ENCODE data around the gene ZNF654. TPM values are rescaled to one million over a fixed set of nuclear protein-coding genes. Genes with fewer than 3 reads are reported as not detected.

Gene ZNF654
- total RNA-seq, 1 experiment from 2014 or later: 12.4 TPM

DNA sequence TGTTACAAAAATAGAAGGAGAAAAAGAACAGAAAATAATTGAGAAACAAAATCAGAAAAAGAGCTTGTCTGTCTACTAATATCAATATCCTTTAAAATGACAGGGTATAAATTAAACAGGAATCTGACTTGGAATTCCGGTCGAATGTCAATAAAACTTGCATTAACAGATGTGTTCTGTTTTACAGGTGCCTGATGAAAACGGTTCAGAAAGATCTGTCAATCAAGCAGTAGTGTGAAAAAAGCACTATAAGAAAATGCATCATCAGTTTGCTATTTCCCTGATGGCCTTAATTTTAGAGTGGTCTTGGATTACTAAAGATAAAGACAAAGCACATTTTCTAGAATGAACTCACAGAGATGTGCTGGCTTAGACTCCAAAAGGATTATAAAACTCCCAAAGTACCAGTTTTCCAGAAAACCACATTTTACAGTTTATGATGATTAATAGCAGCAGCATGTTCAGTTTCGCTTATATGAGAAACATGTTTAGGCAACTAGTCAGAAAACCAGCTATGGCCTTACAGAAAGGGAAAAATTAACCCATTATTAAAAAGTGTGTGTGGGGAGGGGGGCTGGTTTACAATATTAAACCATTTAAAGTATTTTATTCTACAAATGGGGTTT, 82.5 kb downstream of the ZNF654 start:
- Mint-ChIP-seq H3K27me3 (ENCODE audit: insufficient read depth, unreplicated experiment) (no peaks in the 10 kb centered on the region), H3K27ac (ENCODE audit: low read depth, unreplicated experiment) (peak overlapping the region; percentile 39), H3K4me3 (ENCODE audit: unreplicated experiment) (no peak overlapping the region), H3K9me3 (ENCODE audit: unreplicated experiment) (no peaks in the 10 kb centered on the region), H3K36me3 (ENCODE audit: insufficient read depth, unreplicated experiment) (peaks cover 44% of the 10 kb centered on the region), H3K4me1 (ENCODE audit: insufficient read depth, unreplicated experiment) (peaks cover 12% of the 10 kb centered on the region)
- peak; percentile 31 for DNase-seq (ENCODE audit: unreplicated experiment)
- TF ChIP-seq, protein P1, sequence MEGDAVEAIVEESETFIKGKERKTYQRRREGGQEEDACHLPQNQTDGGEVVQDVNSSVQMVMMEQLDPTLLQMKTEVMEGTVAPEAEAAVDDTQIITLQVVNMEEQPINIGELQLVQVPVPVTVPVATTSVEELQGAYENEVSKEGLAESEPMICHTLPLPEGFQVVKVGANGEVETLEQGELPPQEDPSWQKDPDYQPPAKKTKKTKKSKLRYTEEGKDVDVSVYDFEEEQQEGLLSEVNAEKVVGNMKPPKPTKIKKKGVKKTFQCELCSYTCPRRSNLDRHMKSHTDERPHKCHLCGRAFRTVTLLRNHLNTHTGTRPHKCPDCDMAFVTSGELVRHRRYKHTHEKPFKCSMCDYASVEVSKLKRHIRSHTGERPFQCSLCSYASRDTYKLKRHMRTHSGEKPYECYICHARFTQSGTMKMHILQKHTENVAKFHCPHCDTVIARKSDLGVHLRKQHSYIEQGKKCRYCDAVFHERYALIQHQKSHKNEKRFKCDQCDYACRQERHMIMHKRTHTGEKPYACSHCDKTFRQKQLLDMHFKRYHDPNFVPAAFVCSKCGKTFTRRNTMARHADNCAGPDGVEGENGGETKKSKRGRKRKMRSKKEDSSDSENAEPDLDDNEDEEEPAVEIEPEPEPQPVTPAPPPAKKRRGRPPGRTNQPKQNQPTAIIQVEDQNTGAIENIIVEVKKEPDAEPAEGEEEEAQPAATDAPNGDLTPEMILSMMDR (IDR thresholded peaks at IDR 0.05; ENCODE audit: unreplicated experiment): no peak
- no TSS peak for BruUV-seq (replicated peaks)
- ChIA-PET CTCF (no interaction called here), POLR2A (interaction anchor here (0.9 to 1.5 kb wide), 5 partner anchors 9 to 82 kb away, joined by 3 to 15 read pairs (median 6); partner anchors contain the start of genes C3orf38, CGGBP1 and ZNF654)
- intact Hi-C loops (cut with micrococcal nuclease): no loop called here

DNA sequence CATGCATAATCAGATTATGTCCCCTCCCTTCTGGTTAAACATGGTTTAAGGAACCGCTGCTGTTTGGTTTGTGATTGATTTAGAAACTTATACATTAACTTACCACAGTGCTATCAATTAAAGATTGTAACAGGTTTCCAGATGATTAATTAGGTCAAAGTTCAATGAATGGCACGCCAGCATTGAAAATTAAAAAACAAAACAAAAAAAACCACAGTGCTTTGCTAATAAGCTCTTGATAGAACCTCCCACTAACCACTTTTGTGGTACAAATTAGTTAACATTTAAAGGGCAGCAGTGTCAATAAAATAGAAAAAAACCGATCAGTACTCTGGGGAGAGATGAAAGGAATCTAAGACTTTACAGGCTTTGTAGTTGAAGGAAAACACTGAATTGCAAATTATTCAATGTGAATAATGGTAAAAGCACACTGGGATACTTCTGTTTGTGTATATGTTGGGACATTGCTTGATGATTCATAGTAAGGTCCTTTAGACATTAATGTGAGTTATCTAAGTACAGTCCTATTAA, 83.1 kb downstream of the ZNF654 start:
- DNase-seq (ENCODE audit: unreplicated experiment): peak; percentile 36
- H3K4me1 Mint-ChIP-seq (ENCODE audit: insufficient read depth, unreplicated experiment): peaks cover 17% of the 10 kb centered on the region
- TF ChIP-seq, protein P1 (IDR thresholded peaks at IDR 0.05; ENCODE audit: unreplicated experiment): no peak

GRCh38 chr3:88147261-88147660, 88.2 kb downstream of the ZNF654 start:
- H3K4me3 Mint-ChIP-seq (ENCODE audit: unreplicated experiment): no peak overlapping the region
- ChIA-PET CTCF (interaction anchor here (0.5 kb wide), 1 partner anchor 34 kb away, joined by 6 read pairs; no protein-coding TSS in a partner anchor), POLR2A (interaction anchor here (0.6 to 4.8 kb wide), 3 partner anchors 9 to 1032 kb away, joined by 3 to 25 read pairs (median 4); no protein-coding TSS in a partner anchor)
- TF ChIP-seq, protein P1 (IDR thresholded peaks at IDR 0.05; ENCODE audit: unreplicated experiment): no peak
- intact Hi-C loops (cut with micrococcal nuclease): no loop called here
- H3K4me1 Mint-ChIP-seq (ENCODE audit: insufficient read depth, unreplicated experiment): peaks cover 21% of the 10 kb centered on the region
- no peak overlapping the region for H3K27ac Mint-ChIP-seq (ENCODE audit: low read depth, unreplicated experiment)
- H3K27me3 Mint-ChIP-seq (ENCODE audit: insufficient read depth, unreplicated experiment): no peaks in the 10 kb centered on the region
- no TSS peak for BruUV-seq (replicated peaks)
- H3K9me3 Mint-ChIP-seq (ENCODE audit: unreplicated experiment): no peaks in the 10 kb centered on the region
- H3K36me3 Mint-ChIP-seq (ENCODE audit: insufficient read depth, unreplicated experiment): peaks cover 11% of the 10 kb centered on the region
- DNase-seq (ENCODE audit: unreplicated experiment): no peak

More for the DNA sequence above, 83.1 kb downstream of the ZNF654 start:
- no peak overlapping the region for H3K4me3 Mint-ChIP-seq (ENCODE audit: unreplicated experiment)
- H3K27me3 Mint-ChIP-seq (ENCODE audit: insufficient read depth, unreplicated experiment): no peaks in the 10 kb centered on the region
- ChIA-PET POLR2A (interaction anchor here (1.3 to 1.5 kb wide), 4 partner anchors 8 to 83 kb away, joined by 5 to 15 read pairs (median 8); partner anchors contain the start of genes C3orf38, CGGBP1 and ZNF654), CTCF (interaction anchor here (0.6 kb wide), 1 partner anchor 11 kb away, joined by 3 read pairs; no protein-coding TSS in a partner anchor)
- BruUV-seq (replicated peaks): no TSS peak
- peak overlapping the region; percentile 39 for H3K27ac Mint-ChIP-seq (ENCODE audit: low read depth, unreplicated experiment)
- no peaks in the 10 kb centered on the region for H3K9me3 Mint-ChIP-seq (ENCODE audit: unreplicated experiment)
- H3K36me3 Mint-ChIP-seq (ENCODE audit: insufficient read depth, unreplicated experiment): peaks cover 38% of the 10 kb centered on the region
- intact Hi-C loops (cut with micrococcal nuclease): no loop called here

DNA sequence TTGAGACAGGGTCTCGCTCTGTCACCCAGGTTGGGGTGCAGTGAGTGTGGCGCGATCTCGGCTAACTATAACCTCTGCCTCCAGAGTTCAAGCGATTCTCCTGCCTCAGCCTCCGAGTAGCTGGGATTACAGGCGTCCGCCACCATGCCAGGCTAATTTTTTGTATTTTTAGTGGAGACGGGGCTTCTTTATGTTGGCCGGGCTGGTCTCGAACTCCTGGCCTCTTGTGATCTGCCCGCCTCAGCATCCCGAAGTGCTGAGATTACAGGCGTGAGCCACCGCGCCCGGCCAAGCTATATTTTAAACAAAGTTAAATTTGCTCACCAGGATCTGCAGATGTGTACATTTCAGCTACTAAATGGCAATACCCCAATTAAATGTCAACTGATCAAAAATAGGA, 89.6 kb downstream of the ZNF654 start:
- H3K27me3 Mint-ChIP-seq (ENCODE audit: insufficient read depth, unreplicated experiment): no peaks in the 10 kb centered on the region
- BruUV-seq (replicated peaks): no TSS peak
- intact Hi-C loops (cut with micrococcal nuclease): loop anchor here (2.0 kb wide), 1 partner anchor 90 kb away; the partner anchor contains the start of genes CGGBP1 and ZNF654
- no peaks in the 10 kb centered on the region for H3K9me3 Mint-ChIP-seq (ENCODE audit: unreplicated experiment)
- no peak for DNase-seq (ENCODE audit: unreplicated experiment)
- peak overlapping the region; percentile 95 for H3K27ac Mint-ChIP-seq (ENCODE audit: low read depth, unreplicated experiment)
- TF ChIP-seq, protein P1 (IDR thresholded peaks at IDR 0.05; ENCODE audit: unreplicated experiment): no peak
- H3K36me3 Mint-ChIP-seq (ENCODE audit: insufficient read depth, unreplicated experiment): peaks cover 22% of the 10 kb centered on the region
- ChIA-PET POLR2A (interaction anchor here (1.3 to 4.8 kb wide), 6 partner anchors 15 to 1158 kb away, joined by 4 to 63 read pairs (median 8); partner anchors contain the start of genes CGGBP1, VGLL3 and ZNF654), CTCF (no interaction called here)
- peaks cover 18% of the 10 kb centered on the region for H3K4me1 Mint-ChIP-seq (ENCODE audit: insufficient read depth, unreplicated experiment)
- H3K4me3 Mint-ChIP-seq (ENCODE audit: unreplicated experiment): peak overlapping the region; percentile 98

Data from MCF 10A (cell line).